OCI-LY1 (cell line): ENCODE measurements around the gene RESP18.

ENCODE experiments used
- CTCF ChIP-seq: fragments of 200-600 bp; sonication (generic), shearing (Covaris generic); IDR thresholded peaks from 2 replicates; pipeline ENCODE4 v1.5.1; 2017; ENCODE audit warnings: mild to moderate bottlenecking, antibody characterized with exemption, low read length, moderate library complexity, mixed read lengths
- EZH2 ChIP-seq: fragments of 200-600 bp; sonication (generic), shearing (Covaris generic); IDR thresholded peaks from 2 replicates; pipeline ENCODE4 v1.8.0; 2017; ENCODE audit warnings: borderline replicate concordance, mixed run types, mild to moderate bottlenecking, antibody characterized with exemption, low read length, moderate library complexity, mixed read lengths

GRCh38 chr2:219308142-219309101 lies 24.1 kb downstream of the RESP18 start:
- TF ChIP-seq CTCF (no peak), EZH2 (no peak)
